GM12878 (cell line): ENCODE results near the gene GOLGA6L7. TPM values are rescaled to one million over a fixed set of nuclear protein-coding genes. Genes with fewer than 3 reads are reported as not detected.

Experiments used
- ATAC-seq: fragments of 200-7000 bp; cut with Tn5 transposase; 3 replicates; pipeline ENCODE4 v1.9.1; 2020; ENCODE audit warnings: mild to moderate bottlenecking, moderate library complexity
- BruUV-seq: library from RNA; stranded (reverse); fragments of 400-500 nt; replicated peaks from 2 replicates; lab custom pipeline; 2021; lab: Mats Ljungman, UMichigan
- CTCF ChIA-PET: fragments of 300-600 bp; sonication (Branson Sonifier 250); formaldehyde crosslinking; extraction: SDS; loops from one replicate; lab custom pipeline; 2021; ENCODE audit warnings: inconsistent platforms; lab: Yijun Ruan, JAX
- POLR2A ChIA-PET: fragments of 350-600 bp; formaldehyde crosslinking; extraction: SDS; loops from one replicate; lab custom pipeline; 2021; ENCODE audit warnings: inconsistent platforms; lab: Charles Lee
- RAD21 ChIA-PET: fragments of 300-600 bp; sonication (Branson Sonifier 250); formaldehyde crosslinking; loops from one replicate; lab custom pipeline; 2023; ENCODE audit warnings: antibody characterized with exemption; ENCODE audit not compliant: unreplicated experiment; lab: Charles Lee
- SMC1A ChIA-PET: fragments of 300-600 bp; sonication (Branson Sonifier 250); formaldehyde crosslinking; loops from one replicate; lab custom pipeline; 2023; ENCODE audit not compliant: unreplicated experiment, uncharacterized antibody; lab: Charles Lee
- DNase-seq: peaks from one replicate; pipeline ENCODE4 v3.0.0-alpha.2; 2011; ENCODE audit warnings: low read depth, low spot score
- FAIRE-seq: peaks from 3 replicates; lab custom pipeline; 2011; peaks lifted over from hg19 to GRCh38; lab: Jason Lieb, UNC
- H2AFZ ChIP-seq: 2 replicates; pipeline ENCODE4 v1.6.0; 2011; ENCODE audit warnings: low read depth, low read length, control low read depth; ENCODE audit not compliant: control insufficient read depth
- H3K27ac ChIP-seq: 2 replicates; pipeline ENCODE4 v1.5.1; 2011; ENCODE audit warnings: control low read depth; ENCODE audit not compliant: control insufficient read depth, insufficient read depth
- H3K27me3 ChIP-seq, 2 experiments: replicated peaks in 1 of 2; 2 replicates each; pipeline versions ENCODE4 v1.6.0 to v1.6.1; 2011; ENCODE audit warnings: low read length in 1 of 2; ENCODE audit not compliant: control insufficient read depth in 2 of 2, insufficient read depth in 2 of 2
- H3K36me3 ChIP-seq, 2 experiments: 2 replicates each; pipeline ENCODE4 v1.5.1; 2011; ENCODE audit warnings: low read length in 1 of 2; ENCODE audit not compliant: control insufficient read depth in 2 of 2, insufficient read depth in 2 of 2
- H3K4me1 ChIP-seq: 2 replicates; pipeline ENCODE4 v1.6.1; 2011; ENCODE audit warnings: mild to moderate bottlenecking, low read length, moderate library complexity, mixed read lengths; ENCODE audit not compliant: control insufficient read depth, insufficient read depth
- H3K4me2 ChIP-seq: 2 replicates; pipeline ENCODE4 v1.6.0; 2011; ENCODE audit warnings: control low read depth; ENCODE audit not compliant: control insufficient read depth, insufficient read depth
- H3K4me3 ChIP-seq: fragments of 200-600 bp; sonication (generic); 2 replicates; pipeline ENCODE4 v1.5.1; 2016
- H3K79me2 ChIP-seq: 2 replicates; pipeline ENCODE4 v1.6.0; 2011; ENCODE audit warnings: low read length; ENCODE audit not compliant: control insufficient read depth, insufficient read depth
- H3K9ac ChIP-seq: 2 replicates; pipeline ENCODE4 v1.8.0; 2011; ENCODE audit warnings: low read length, control low read depth, mixed read lengths; ENCODE audit not compliant: control insufficient read depth, insufficient read depth
- H3K9me3 ChIP-seq: replicated peaks from 3 replicates; pipeline ENCODE4 v1.5.1; 2011; ENCODE audit warnings: mild to moderate bottlenecking, low read length; ENCODE audit not compliant: control insufficient read depth, insufficient read depth
- H4K20me1 ChIP-seq: 2 replicates; pipeline ENCODE4 v1.6.0; 2011; ENCODE audit not compliant: control insufficient read depth, insufficient read depth
- ASH2L ChIP-seq: fragments of 300-600, 200-600 bp; sonication (generic); IDR thresholded peaks from 2 replicates; pipeline ENCODE4 v1.6.1; 2017; ENCODE audit warnings: low read depth, mild to moderate bottlenecking, borderline replicate concordance
- HDAC2 ChIP-seq: fragments of 200-600 bp; sonication (generic); IDR thresholded peaks from 2 replicates; pipeline ENCODE4 v1.6.1; 2017
- HDGF ChIP-seq: fragments of 450-650 bp; IDR thresholded peaks from 2 replicates; pipeline ENCODE4 v1.6.1; 2016; ENCODE audit warnings: antibody characterized with exemption
- IRF3 ChIP-seq: fragments of 450-650 bp; IDR thresholded peaks from 2 replicates; pipeline ENCODE4 v1.6.1; 2014; ENCODE audit warnings: mild to moderate bottlenecking
- KLF5 ChIP-seq: fragments of 450-650 bp; IDR thresholded peaks from 2 replicates; pipeline ENCODE4 v1.6.1; 2014; ENCODE audit warnings: mild to moderate bottlenecking; ENCODE audit not compliant: partially characterized antibody
- MTA2 ChIP-seq: fragments of 450-650 bp; IDR thresholded peaks from 2 replicates; pipeline ENCODE4 v1.6.1; 2016; ENCODE audit warnings: low read depth, mild to moderate bottlenecking, moderate library complexity
- NBN ChIP-seq: fragments of 450-650 bp; IDR thresholded peaks from 2 replicates; pipeline ENCODE4 v1.6.1; 2016
- NFYA ChIP-seq: IDR thresholded peaks from 2 replicates; pipeline ENCODE4 v1.6.1; 2011; ENCODE audit warnings: low read depth, mild to moderate bottlenecking, low read length, improper control_type of control experiment, borderline replicate concordance
- NFYB ChIP-seq: IDR thresholded peaks from 2 replicates; pipeline ENCODE4 v1.6.1; 2011; ENCODE audit warnings: low read depth, mild to moderate bottlenecking, low read length, improper control_type of control experiment, moderate library complexity; ENCODE audit not compliant: insufficient read depth
- NKRF ChIP-seq: fragments of 450-650 bp; conservative IDR thresholded peaks from 2 replicates; pipeline ENCODE4 v1.6.1; 2017; ENCODE audit warnings: mild to moderate bottlenecking, moderate library complexity
- NR2C1 ChIP-seq: fragments of 450-650 bp; IDR thresholded peaks from 2 replicates; pipeline ENCODE4 v1.6.1; 2017; ENCODE audit warnings: antibody characterized with exemption, mild to moderate bottlenecking, moderate library complexity
- POLR2A ChIP-seq: IDR thresholded peaks from 2 replicates; pipeline ENCODE4 v1.6.1; 2011; ENCODE audit warnings: low read depth, mild to moderate bottlenecking, low read length
- POU2F2 ChIP-seq: IDR thresholded peaks from 3 replicates; pipeline ENCODE4 v1.6.1; 2011; ENCODE audit warnings: low read depth, mild to moderate bottlenecking, low read length, borderline replicate concordance
- SIX5 ChIP-seq: IDR thresholded peaks from 2 replicates; pipeline ENCODE4 v1.6.1; 2011; ENCODE audit warnings: mild to moderate bottlenecking, low read depth, low read length, moderate library complexity; ENCODE audit not compliant: severe bottlenecking
- TCF3 ChIP-seq: IDR thresholded peaks from 2 replicates; pipeline ENCODE4 v1.6.1; 2012; ENCODE audit warnings: low read depth, mild to moderate bottlenecking, low read length, borderline replicate concordance; ENCODE audit not compliant: insufficient read depth
- ZNF217 ChIP-seq: fragments of 450-650 bp; IDR thresholded peaks from 2 replicates; pipeline ENCODE4 v1.6.1; 2017; ENCODE audit warnings: antibody characterized with exemption, mild to moderate bottlenecking
- WGBS: methylation state at CpG from one replicate; pipeline ENCODE4 v1.1.6; 2016; ENCODE audit warnings: low lambda C conversion rate; ENCODE audit not compliant: insufficient replicate concordance, insufficient coverage; ENCODE audit errors: missing lambda C conversion rate; 5-methylcytosine and 5-hydroxymethylcytosine counted together
- in situ Hi-C: fragments of 300-500 bp; cut with MboI; formaldehyde crosslinking; loops from 9 replicates; pipeline ENCODE4 v1.14.3; 2018; ENCODE audit warnings: mixed read lengths
- intact Hi-C: fragments of 100-400 bp; cut with micrococcal nuclease; formaldehyde crosslinking; loops from one replicate; pipeline ENCODE4 v1.14.2; 2022; ENCODE audit not compliant: unreplicated experiment
- polyA plus RNA-seq, 11 experiments: library from polyadenylated mRNA; depleted of rRNA in 4 of 11; unstranded in 6 of 11; stranded (reverse) in 5 of 11; fragments of >200 nt; fragmentation: Nextera tagmentation in 4 of 11; fragmentation: Illumina TruSeq in 1 of 11; extraction: Ambion mirVana in 4 of 11; extraction: Trizol in 1 of 11; gene quantifications; 1 replicate in 1 of 11; 2 replicates in 10 of 11; pipeline versions ENCODE4 v1.2.1 to v1.2.3, GENCODE V29; 2011 to 2016; ENCODE audit warnings: inconsistent platforms in 2 of 11, missing spikeins in 2 of 11, low read depth in 1 of 11
- total RNA-seq, 4 experiments: library from RNA; depleted of rRNA in 3 of 4; stranded (reverse); fragments of >200 nt in 3 of 4; fragmentation: Illumina TruSeq in 1 of 4; extraction: Trizol in 1 of 4; gene quantifications; 2 replicates each; pipeline versions ENCODE4 v1.2.1 to v1.2.3, GENCODE V29; 2013 to 2021

Gene GOLGA6L7
- total and polyA plus RNA-seq, 10 of the 15 experiments (the other 5 are each of a cell fraction or from before 2014, with no cell fraction given): not detected

DNA sequence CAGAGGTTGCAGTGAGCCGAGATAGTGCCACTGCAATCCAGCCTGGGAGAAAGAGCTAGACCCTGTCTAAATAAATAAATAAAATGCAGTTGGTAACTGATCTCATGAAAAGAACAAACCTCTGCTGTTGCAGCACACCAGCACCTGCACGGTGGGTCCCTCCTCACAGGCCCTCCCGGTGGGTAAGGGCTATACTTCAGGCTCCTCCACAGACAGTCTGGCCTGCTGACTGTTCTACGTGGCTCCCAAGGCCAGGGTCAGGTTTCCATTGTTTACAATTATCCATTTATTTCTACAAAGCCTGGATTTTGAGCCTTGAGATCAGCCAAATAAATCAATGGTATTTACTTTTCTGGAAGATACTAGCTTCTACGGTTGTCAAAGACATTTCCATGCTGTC is 32.2 kb upstream of the GOLGA6L7 start:
- in situ Hi-C loops: no loop called here
- CTCF ChIA-PET: no interaction called here
- 33% methylated on average over 5 of the region's 5 CpGs for WGBS

More for the DNA sequence above, 32.2 kb upstream of the GOLGA6L7 start:
- RAD21 ChIA-PET: no interaction called here
- no peak overlapping the region for H3K4me2 ChIP-seq
- no peak overlapping the region for H3K27ac ChIP-seq
- TF ChIP-seq ASH2L (no peak), NBN (no peak), NFYA (no peak), POLR2A (no peak), NFYB (no peak), NKRF (no peak), ZNF217 (no peak), TCF3 (no peak), HDAC2 (no peak), KLF5 (no peak), NR2C1 (no peak), IRF3 (no peak), POU2F2 (no peak), HDGF (no peak), SIX5 (no peak), MTA2 (no peak)
- H3K4me1 ChIP-seq: no peaks in the 10 kb centered on the region
- no peak overlapping the region for H3K4me3 ChIP-seq
- POLR2A ChIA-PET: no interaction called here
- H4K20me1 ChIP-seq: no peaks in the 10 kb centered on the region
- SMC1A ChIA-PET: no interaction called here
- BruUV-seq: no TSS peak
- H3K9me3 ChIP-seq: no peaks in the 10 kb centered on the region
- no peak overlapping the region for H2AFZ ChIP-seq
- no peak overlapping the region for H3K9ac ChIP-seq
- peaks cover 0 to 5% of the 10 kb centered on the region in 2 experiments; a peak in 3 of 4 replicates for H3K27me3 ChIP-seq
- intact Hi-C loops: no loop called here
- DNase-seq (no peak), FAIRE-seq (no peak), ATAC-seq (no peak)
- no peaks in the 10 kb centered on the region for H3K79me2 ChIP-seq
- no peaks in the 10 kb centered on the region for H3K36me3 ChIP-seq
